ENCODE results near the gene GJD3. TPM values are rescaled to one million over a fixed set of nuclear protein-coding genes. Genes with fewer than 3 reads are reported as not detected.

Gene GJD3
- total and polyA plus RNA-seq, 12 donors = 0.44 to 8.7 (median 1.9) TPM; not detected in 3

- no peaks in the 10 kb centered on the region for H3K27me3 ChIP-seq
- H3K36me3 ChIP-seq (replicated peaks in 1 of 2) = no peaks in the 10 kb centered on the region
- H3K4me3 ChIP-seq = peak overlapping the region in 3 of 4 donors; percentile 2 to 93 (median 77)
- no peaks in the 10 kb centered on the region for H3K9me3 ChIP-seq (replicated peaks in 1 of 3)
- no peak for TF ChIP-seq POLR2A (IDR thresholded peaks at IDR 0.05)
- no peak for TF ChIP-seq CTCF (IDR thresholded peaks at IDR 0.05)
- intact Hi-C loops (cut with DNase I) = no loop called here
- peaks cover 36 to 71% of the 10 kb centered on the region in 2 donors for H3K4me1 ChIP-seq (replicated peaks in 1 of 2)
- peak in 2 of 7 donors; percentile 17 to 67 for DNase-seq
- peak overlapping the region in 4 of 5 donors; percentile 88 to 100 (median 90) for H3K27ac ChIP-seq
- WGBS, 4 donors = 7 to 35% (median 11%) methylated on average over 18 to 38 of the region's 38 CpGs
These were observed 21.9 kb downstream of the GJD3 start for GRCh38 chr17:40342504-40343218.

- intact Hi-C loops (cut with DNase I) = no loop called here
- Histone ChIP-seq H3K4me3 (peak overlapping the region; percentile 3 to 93 (median 68)), H3K27me3 (no peaks in the 10 kb centered on the region), H3K4me1 (replicated peaks in 1 of 2) (peaks cover 29 to 65% of the 10 kb centered on the region in 2 donors), H3K9me3 (replicated peaks in 1 of 3) (no peaks in the 10 kb centered on the region), H3K36me3 (replicated peaks in 1 of 2) (no peaks in the 10 kb centered on the region), H3K27ac (peak overlapping the region; percentile 71 to 100 (median 89))
- peak; percentile 74 to 87 (median 82) for DNase-seq
- WGBS, 4 donors = 0 to 1% (median 0%) methylated on average over 7 to 55 of the region's 55 CpGs
- TF ChIP-seq POLR2A (IDR thresholded peaks at IDR 0.05) (peak; percentile 34 to 51), CTCF (IDR thresholded peaks at IDR 0.05) (no peak)
These were observed 22.6 kb downstream of the GJD3 start for GRCh38 chr17:40341808-40342503.

GRCh38 chr17:40340880-40341807 is 23.4 kb downstream of the GJD3 start:
- Histone ChIP-seq H3K4me3 (peak overlapping the region; percentile 3 to 93 (median 68)), H3K27me3 (no peaks in the 10 kb centered on the region), H3K4me1 (replicated peaks in 1 of 2) (peaks cover 21 to 61% of the 10 kb centered on the region in 2 donors), H3K9me3 (replicated peaks in 1 of 3) (no peaks in the 10 kb centered on the region), H3K36me3 (replicated peaks in 1 of 2) (no peaks in the 10 kb centered on the region), H3K27ac (peak overlapping the region; percentile 71 to 100 (median 89))
- peak; percentile 93 to 98 (median 96) for DNase-seq
- WGBS, 4 donors = 0 to 1% (median 0%) methylated on average over 22 to 55 of the region's 55 CpGs
- TF ChIP-seq CTCF (IDR thresholded peaks at IDR 0.05) (peak in 3 of 6 experiments; percentile 11 to 17 (median 13)), POLR2A (IDR thresholded peaks at IDR 0.05) (peak; percentile 57 to 69)
- intact Hi-C loops (cut with DNase I) = no loop called here
